Measurements from ENCODE around the gene KIAA0513. TPM values are rescaled to one million over a fixed set of nuclear protein-coding genes. Genes with fewer than 3 reads are reported as not detected.

The KIAA0513 gene
- total and polyA plus RNA-seq, 2 donors (not counting 3 experiments of a cell fraction or from before 2014, with no cell fraction given), result 1.8 to 4.3 TPM

- H3K9me1 ChIP-seq (replicated peaks; ENCODE audit: control insufficient read depth, extremely low read depth, insufficient read depth, low read length), result no peaks in the 10 kb centered on the region
- H3K9ac ChIP-seq (replicated peaks; ENCODE audit: extremely low read depth, insufficient read depth, low read length), result no peak overlapping the region
- H3K79me2 ChIP-seq (ENCODE audit: control insufficient read depth, insufficient read depth, low read length), result no peaks in the 10 kb centered on the region
- no peak overlapping the region for H3K27ac ChIP-seq (ENCODE audit: insufficient read depth, low read depth, low read length)
- H4K20me1 ChIP-seq (replicated peaks; ENCODE audit: control insufficient read depth, extremely low read depth, insufficient read depth, low read length), result no peaks in the 10 kb centered on the region
- FAIRE-seq (no peak), DNase-seq (ENCODE audit: low read depth, low spot score) (no peak)
- no peak overlapping the region for H3K4me3 ChIP-seq (replicated peaks in 1 of 3; ENCODE audit: insufficient read depth in 1 of 3, low read depth in 1 of 3, low read length in 3 of 3)
- no peaks in the 10 kb centered on the region for H3K36me3 ChIP-seq (ENCODE audit: control insufficient read depth in 2 of 2, extremely low read depth in 1 of 2, insufficient read depth in 2 of 2, low read length in 2 of 2)
- ChIA-PET POLR2A (no interaction called here), CTCF (interaction anchor here (0.6 to 1.5 kb wide), 3 partner anchors 9 to 50 kb away, joined by 3 to 10 read pairs (median 5); no protein-coding TSS in a partner anchor)
- TF ChIP-seq POLR2AphosphoS5 (IDR thresholded peaks at IDR 0.05; ENCODE audit: insufficient read depth, low read depth, low read length) (no peak), MYC (IDR thresholded peaks at IDR 0.05; ENCODE audit: low read depth, low read length) (no peak), JUN (IDR thresholded peaks at IDR 0.05; ENCODE audit: borderline replicate concordance, insufficient read depth, insufficient read length, low read depth) (no peak), MAX (IDR thresholded peaks at IDR 0.05; ENCODE audit: insufficient read depth, insufficient read length) (no peak), EZH2 (IDR thresholded peaks at IDR 0.05; ENCODE audit: borderline replicate concordance, low read depth, low read length, severe bottlenecking) (no peak), CTCF (IDR thresholded peaks at IDR 0.05; ENCODE audit: extremely low read depth in 1 of 2, insufficient read depth in 1 of 2, low read depth in 1 of 2, low read length in 2 of 2) (no peak)
- no peaks in the 10 kb centered on the region for H3K27me3 ChIP-seq (ENCODE audit: control insufficient read depth in 2 of 2, insufficient read depth in 2 of 2, low read length in 2 of 2)
- intact Hi-C loops (cut with micrococcal nuclease) (no loop called here), dilution Hi-C loops (cut with MboI; ENCODE audit: extremely low pct_ligation_motif_present, low sequenced_read_pairs) (no loop called here)
- no TSS peak for BruUV-seq (replicated peaks)
- H3K4me1 ChIP-seq (ENCODE audit: control insufficient read depth, extremely low read depth, insufficient read depth, low read length), result peaks cover 3% of the 10 kb centered on the region
- no peaks in the 10 kb centered on the region for H3K9me3 ChIP-seq (replicated peaks; ENCODE audit: control insufficient read depth, insufficient read depth, low read length)
- H2AFZ ChIP-seq (ENCODE audit: low read depth, low read length), result no peak overlapping the region
- no peak overlapping the region for H3K4me2 ChIP-seq (ENCODE audit: insufficient read depth, low read length)
These were observed 37.5 kb downstream of the KIAA0513 start for GRCh38 chr16:85065099-85065498.

Data from endothelial cell of umbilical vein (primary cell).